Endodermal cell (in vitro differentiated cells): Measurements from ENCODE around the gene STOX2. TPM values are rescaled to one million over a fixed set of nuclear protein-coding genes. Genes with fewer than 3 reads are reported as not detected.

Experiments
- DNase-seq: peaks from one replicate; pipeline ENCODE4 v3.0.0-alpha.2; 2017
- H3K27ac ChIP-seq: 2 replicates; pipeline ENCODE4 v1.5.1; 2013; ENCODE audit warnings: mild to moderate bottlenecking, low read depth, low read length, moderate library complexity
- H3K27me3 ChIP-seq: 2 replicates; pipeline ENCODE4 v1.6.1; 2013; ENCODE audit warnings: mild to moderate bottlenecking, low read length, moderate library complexity; ENCODE audit not compliant: insufficient read depth, control insufficient read depth, poor library complexity, severe bottlenecking
- H3K36me3 ChIP-seq: 2 replicates; pipeline ENCODE4 v1.7.0; 2013; ENCODE audit warnings: mild to moderate bottlenecking, low read length, moderate library complexity; ENCODE audit not compliant: control insufficient read depth, insufficient read depth
- H3K4me1 ChIP-seq: one replicate; pipeline ENCODE4 v1.7.0; 2013; ENCODE audit warnings: low read length; ENCODE audit not compliant: control insufficient read depth, insufficient read depth
- H3K4me3 ChIP-seq: 2 replicates; pipeline ENCODE4 v1.5.1; 2013; ENCODE audit warnings: mild to moderate bottlenecking, low read length, moderate library complexity
- H3K9ac ChIP-seq: 2 replicates; pipeline ENCODE4 v1.6.1; 2013; ENCODE audit warnings: mild to moderate bottlenecking, low read length, moderate library complexity; ENCODE audit not compliant: poor library complexity, severe bottlenecking; ENCODE audit errors: extremely low read depth
- H3K9me3 ChIP-seq: 2 replicates; pipeline ENCODE4 v1.6.1; 2013; ENCODE audit warnings: mild to moderate bottlenecking, low read length, moderate library complexity; ENCODE audit not compliant: control insufficient read depth
- H3K27ac Mint-ChIP-seq: 2 replicates; pipeline ENCODE4 v1.8.0; 2020; ENCODE audit warnings: mixed read lengths
- H3K27me3 Mint-ChIP-seq: 2 replicates; pipeline ENCODE4 v1.8.0; 2021; ENCODE audit warnings: mild to moderate bottlenecking, mixed read lengths; ENCODE audit not compliant: insufficient read depth
- H3K36me3 Mint-ChIP-seq: 2 replicates; pipeline ENCODE4 v1.8.0; 2020; ENCODE audit warnings: low read depth, mixed read lengths
- H3K4me1 Mint-ChIP-seq: 2 replicates; pipeline ENCODE4 v1.8.0; 2020; ENCODE audit warnings: mixed read lengths
- H3K4me3 Mint-ChIP-seq: 2 replicates; pipeline ENCODE4 v1.8.0; 2020; ENCODE audit warnings: mild to moderate bottlenecking, moderate library complexity, mixed read lengths
- H3K9me3 Mint-ChIP-seq: 2 replicates; pipeline ENCODE4 v1.8.0; 2020; ENCODE audit warnings: mild to moderate bottlenecking, mixed read lengths
- WGBS, 2 experiments: methylation state at CpG; one replicate each; pipeline versions ENCODE4 v1.1.5 to v1.1.7; 2013; ENCODE audit warnings: missing lambda C conversion rate in 2 of 2, mixed read lengths in 1 of 2; ENCODE audit not compliant: insufficient coverage in 1 of 2, insufficient read length in 1 of 2; 5-methylcytosine and 5-hydroxymethylcytosine counted together
- total RNA-seq, 2 donors: library from RNA; stranded (reverse); fragmentation: NEBNext Ultra II Directional in 1 of 2; extraction: Animal tissue kit (Norgen Biotek cat#: 25700) in 1 of 2; gene quantifications; 2 replicates in 1 of 2; 3 replicates in 1 of 2; pipeline ENCODE4 v1.2.1, GENCODE V29; 2021
- TF ChIP-seq, protein P1 (sequence below): fragments of 200-600 bp; sonication (generic); conservative IDR thresholded peaks from 2 replicates; pipeline ENCODE4 v1.5.0; 2021; ENCODE audit warnings: antibody characterized with exemption, mild to moderate bottlenecking

The STOX2 gene
- total RNA-seq, 2 donors from 2014 or later, result 8.5 to 13.1 TPM

- TF ChIP-seq, protein P1, sequence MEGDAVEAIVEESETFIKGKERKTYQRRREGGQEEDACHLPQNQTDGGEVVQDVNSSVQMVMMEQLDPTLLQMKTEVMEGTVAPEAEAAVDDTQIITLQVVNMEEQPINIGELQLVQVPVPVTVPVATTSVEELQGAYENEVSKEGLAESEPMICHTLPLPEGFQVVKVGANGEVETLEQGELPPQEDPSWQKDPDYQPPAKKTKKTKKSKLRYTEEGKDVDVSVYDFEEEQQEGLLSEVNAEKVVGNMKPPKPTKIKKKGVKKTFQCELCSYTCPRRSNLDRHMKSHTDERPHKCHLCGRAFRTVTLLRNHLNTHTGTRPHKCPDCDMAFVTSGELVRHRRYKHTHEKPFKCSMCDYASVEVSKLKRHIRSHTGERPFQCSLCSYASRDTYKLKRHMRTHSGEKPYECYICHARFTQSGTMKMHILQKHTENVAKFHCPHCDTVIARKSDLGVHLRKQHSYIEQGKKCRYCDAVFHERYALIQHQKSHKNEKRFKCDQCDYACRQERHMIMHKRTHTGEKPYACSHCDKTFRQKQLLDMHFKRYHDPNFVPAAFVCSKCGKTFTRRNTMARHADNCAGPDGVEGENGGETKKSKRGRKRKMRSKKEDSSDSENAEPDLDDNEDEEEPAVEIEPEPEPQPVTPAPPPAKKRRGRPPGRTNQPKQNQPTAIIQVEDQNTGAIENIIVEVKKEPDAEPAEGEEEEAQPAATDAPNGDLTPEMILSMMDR, result no peak
- H3K27me3 Mint-ChIP-seq, result peaks cover 4% of the 10 kb centered on the region
- H3K4me3 Mint-ChIP-seq, result no peak overlapping the region
- H3K9ac ChIP-seq, result no peak overlapping the region
- H3K4me1 ChIP-seq, result no peaks in the 10 kb centered on the region
- H3K27me3 ChIP-seq, result no peaks in the 10 kb centered on the region
- H3K36me3 Mint-ChIP-seq, result no peaks in the 10 kb centered on the region
- no peaks in the 10 kb centered on the region for H3K9me3 ChIP-seq
- H3K4me1 Mint-ChIP-seq, result peaks cover 4% of the 10 kb centered on the region
- H3K27ac Mint-ChIP-seq, result no peak overlapping the region
- no peaks in the 10 kb centered on the region for H3K36me3 ChIP-seq
- no peak overlapping the region for H3K27ac ChIP-seq
- no peaks in the 10 kb centered on the region for H3K9me3 Mint-ChIP-seq
- DNase-seq, result no peak
- WGBS, 2 experiments, result 87 to 96% methylated on average over 5 of the region's 5 CpGs
- no peak overlapping the region for H3K4me3 ChIP-seq
Observed at GRCh38 chr4:183888564-183888963, 16.5 kb upstream of the STOX2 start.

DNA sequence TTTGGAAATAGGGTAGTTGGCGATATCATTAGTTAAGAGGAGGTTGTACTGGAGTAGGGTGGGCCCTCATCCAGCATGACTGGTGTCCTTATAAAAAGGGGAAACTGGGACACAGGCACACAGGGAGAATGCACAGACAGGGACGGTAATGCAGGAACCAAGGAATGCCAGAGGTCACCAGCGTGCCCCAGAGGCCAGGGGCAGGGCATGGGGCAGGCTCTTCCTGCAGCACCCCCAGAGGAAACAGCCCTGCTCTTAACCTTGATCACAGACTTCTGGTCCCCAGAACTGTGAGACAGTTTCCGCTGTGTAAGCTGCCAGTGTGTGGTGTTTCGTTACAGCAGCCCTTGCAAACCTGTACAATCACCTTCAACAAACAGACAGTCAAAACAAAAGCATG is 15.9 kb upstream of the STOX2 start:
- 78 to 82% methylated on average over 4 to 5 of the region's 5 CpGs for WGBS, 2 experiments
- Histone ChIP-seq H3K9me3 (no peaks in the 10 kb centered on the region), H3K4me3 (no peak overlapping the region), H3K27me3 (no peaks in the 10 kb centered on the region), H3K4me1 (no peaks in the 10 kb centered on the region), H3K27ac (no peak overlapping the region), H3K9ac (no peak overlapping the region), H3K36me3 (no peaks in the 10 kb centered on the region)
- H3K27me3 Mint-ChIP-seq, result peaks cover 3% of the 10 kb centered on the region
- no peaks in the 10 kb centered on the region for H3K36me3 Mint-ChIP-seq
- H3K4me3 Mint-ChIP-seq, result no peak overlapping the region
- TF ChIP-seq, protein P1, result no peak
- no peaks in the 10 kb centered on the region for H3K9me3 Mint-ChIP-seq
- H3K27ac Mint-ChIP-seq, result no peak overlapping the region
- peaks cover 4% of the 10 kb centered on the region for H3K4me1 Mint-ChIP-seq
- DNase-seq, result no peak

GRCh38 chr4:183897193-183897592 is 7.9 kb upstream of the STOX2 start:
- Histone ChIP-seq H3K27ac (no peak overlapping the region), H3K27me3 (no peaks in the 10 kb centered on the region), H3K9ac (no peak overlapping the region), H3K36me3 (no peaks in the 10 kb centered on the region), H3K4me1 (no peaks in the 10 kb centered on the region), H3K4me3 (no peak overlapping the region), H3K9me3 (peaks cover 10% of the 10 kb centered on the region)
- H3K4me3 Mint-ChIP-seq, result no peak overlapping the region
- no peak overlapping the region for H3K27ac Mint-ChIP-seq
- WGBS, 2 experiments, result 78 to 86% methylated on average over 2 to 3 of the region's 3 CpGs
- no peaks in the 10 kb centered on the region for H3K36me3 Mint-ChIP-seq
- H3K9me3 Mint-ChIP-seq, result peaks cover 11% of the 10 kb centered on the region
- H3K4me1 Mint-ChIP-seq, result no peaks in the 10 kb centered on the region
- H3K27me3 Mint-ChIP-seq, result peaks cover 3% of the 10 kb centered on the region
- no peak for DNase-seq
- TF ChIP-seq, protein P1, result no peak
